A549 (cell line): ENCODE results near the gene MAGI1.

ENCODE experiments used
- POLR2A ChIP-seq: IDR thresholded peaks from 2 replicates; pipeline ENCODE4 v1.6.1; 2012; ENCODE audit warnings: mild to moderate bottlenecking, low read length
- TF ChIP-seq, protein P1 (sequence below): fragments of 200-600 bp; sonication (generic); IDR thresholded peaks from 2 replicates; pipeline ENCODE4 v1.6.1; 2016; ENCODE audit warnings: antibody characterized with exemption, mild to moderate bottlenecking, moderate library complexity
- TF ChIP-seq, protein P2 (sequence below): fragments of >200 bp; sonication (Bioruptor Twin); formaldehyde crosslinking; IDR thresholded peaks from 3 replicates; pipeline ENCODE4 v1.5.1; 2016

DNA sequence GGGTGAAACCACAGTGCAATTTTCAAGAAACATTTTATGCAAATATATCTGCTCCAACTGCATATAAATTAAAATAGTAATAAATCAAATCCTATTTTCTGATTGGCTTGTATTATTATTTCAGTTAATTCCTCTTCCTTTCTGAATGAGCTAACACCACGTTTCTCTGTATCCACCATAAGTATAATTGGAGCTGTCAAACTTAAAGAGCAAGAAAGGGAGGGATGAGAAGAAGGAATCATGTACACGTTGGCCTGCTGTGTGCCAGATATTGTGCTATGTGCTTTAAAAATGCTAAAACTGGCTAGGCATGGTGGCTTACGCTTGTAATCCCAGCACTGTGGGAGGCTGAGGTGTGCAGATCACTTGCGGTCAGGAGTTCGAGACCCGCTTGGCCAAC lies 180.0 kb downstream of the MAGI1 start:
- TF ChIP-seq, protein P1, sequence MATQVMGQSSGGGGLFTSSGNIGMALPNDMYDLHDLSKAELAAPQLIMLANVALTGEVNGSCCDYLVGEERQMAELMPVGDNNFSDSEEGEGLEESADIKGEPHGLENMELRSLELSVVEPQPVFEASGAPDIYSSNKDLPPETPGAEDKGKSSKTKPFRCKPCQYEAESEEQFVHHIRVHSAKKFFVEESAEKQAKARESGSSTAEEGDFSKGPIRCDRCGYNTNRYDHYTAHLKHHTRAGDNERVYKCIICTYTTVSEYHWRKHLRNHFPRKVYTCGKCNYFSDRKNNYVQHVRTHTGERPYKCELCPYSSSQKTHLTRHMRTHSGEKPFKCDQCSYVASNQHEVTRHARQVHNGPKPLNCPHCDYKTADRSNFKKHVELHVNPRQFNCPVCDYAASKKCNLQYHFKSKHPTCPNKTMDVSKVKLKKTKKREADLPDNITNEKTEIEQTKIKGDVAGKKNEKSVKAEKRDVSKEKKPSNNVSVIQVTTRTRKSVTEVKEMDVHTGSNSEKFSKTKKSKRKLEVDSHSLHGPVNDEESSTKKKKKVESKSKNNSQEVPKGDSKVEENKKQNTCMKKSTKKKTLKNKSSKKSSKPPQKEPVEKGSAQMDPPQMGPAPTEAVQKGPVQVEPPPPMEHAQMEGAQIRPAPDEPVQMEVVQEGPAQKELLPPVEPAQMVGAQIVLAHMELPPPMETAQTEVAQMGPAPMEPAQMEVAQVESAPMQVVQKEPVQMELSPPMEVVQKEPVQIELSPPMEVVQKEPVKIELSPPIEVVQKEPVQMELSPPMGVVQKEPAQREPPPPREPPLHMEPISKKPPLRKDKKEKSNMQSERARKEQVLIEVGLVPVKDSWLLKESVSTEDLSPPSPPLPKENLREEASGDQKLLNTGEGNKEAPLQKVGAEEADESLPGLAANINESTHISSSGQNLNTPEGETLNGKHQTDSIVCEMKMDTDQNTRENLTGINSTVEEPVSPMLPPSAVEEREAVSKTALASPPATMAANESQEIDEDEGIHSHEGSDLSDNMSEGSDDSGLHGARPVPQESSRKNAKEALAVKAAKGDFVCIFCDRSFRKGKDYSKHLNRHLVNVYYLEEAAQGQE, result no peak
- TF ChIP-seq, protein P2, sequence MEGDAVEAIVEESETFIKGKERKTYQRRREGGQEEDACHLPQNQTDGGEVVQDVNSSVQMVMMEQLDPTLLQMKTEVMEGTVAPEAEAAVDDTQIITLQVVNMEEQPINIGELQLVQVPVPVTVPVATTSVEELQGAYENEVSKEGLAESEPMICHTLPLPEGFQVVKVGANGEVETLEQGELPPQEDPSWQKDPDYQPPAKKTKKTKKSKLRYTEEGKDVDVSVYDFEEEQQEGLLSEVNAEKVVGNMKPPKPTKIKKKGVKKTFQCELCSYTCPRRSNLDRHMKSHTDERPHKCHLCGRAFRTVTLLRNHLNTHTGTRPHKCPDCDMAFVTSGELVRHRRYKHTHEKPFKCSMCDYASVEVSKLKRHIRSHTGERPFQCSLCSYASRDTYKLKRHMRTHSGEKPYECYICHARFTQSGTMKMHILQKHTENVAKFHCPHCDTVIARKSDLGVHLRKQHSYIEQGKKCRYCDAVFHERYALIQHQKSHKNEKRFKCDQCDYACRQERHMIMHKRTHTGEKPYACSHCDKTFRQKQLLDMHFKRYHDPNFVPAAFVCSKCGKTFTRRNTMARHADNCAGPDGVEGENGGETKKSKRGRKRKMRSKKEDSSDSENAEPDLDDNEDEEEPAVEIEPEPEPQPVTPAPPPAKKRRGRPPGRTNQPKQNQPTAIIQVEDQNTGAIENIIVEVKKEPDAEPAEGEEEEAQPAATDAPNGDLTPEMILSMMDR, result no peak
- no peak for TF ChIP-seq POLR2A
